ENCODE measurements around the gene CACNA1E.
"Not testable (repeated sequence)": the region's sequence is repeated elsewhere in the genome, so short reads cannot be mapped to it uniquely, and the experiment has no call there.

Gene CACNA1E

DNA sequence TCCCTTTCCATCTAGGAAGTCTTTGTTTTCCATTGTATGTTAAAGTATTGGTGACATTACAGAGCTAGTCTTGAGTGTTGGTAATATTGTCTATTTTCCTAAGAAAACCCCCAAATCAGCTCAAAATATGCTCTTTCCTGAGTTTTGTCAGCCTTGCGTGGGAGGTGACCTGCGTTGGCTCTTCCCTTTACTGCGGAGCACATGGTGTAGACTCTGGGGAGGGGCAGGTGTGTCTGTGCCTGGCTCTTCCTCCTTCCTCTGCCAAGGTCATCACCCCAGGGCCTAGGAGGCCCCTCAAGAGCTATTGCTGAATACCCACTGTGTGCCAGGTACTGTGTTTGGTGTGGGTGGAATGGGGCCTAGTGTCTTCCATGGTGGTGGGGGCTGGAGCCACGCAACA lies 33.4 kb downstream of the CACNA1E start:
- DNase-seq (ENCODE audit: low read depth in 2 of 2, low spot score in 1 of 2), result no peak

DNA sequence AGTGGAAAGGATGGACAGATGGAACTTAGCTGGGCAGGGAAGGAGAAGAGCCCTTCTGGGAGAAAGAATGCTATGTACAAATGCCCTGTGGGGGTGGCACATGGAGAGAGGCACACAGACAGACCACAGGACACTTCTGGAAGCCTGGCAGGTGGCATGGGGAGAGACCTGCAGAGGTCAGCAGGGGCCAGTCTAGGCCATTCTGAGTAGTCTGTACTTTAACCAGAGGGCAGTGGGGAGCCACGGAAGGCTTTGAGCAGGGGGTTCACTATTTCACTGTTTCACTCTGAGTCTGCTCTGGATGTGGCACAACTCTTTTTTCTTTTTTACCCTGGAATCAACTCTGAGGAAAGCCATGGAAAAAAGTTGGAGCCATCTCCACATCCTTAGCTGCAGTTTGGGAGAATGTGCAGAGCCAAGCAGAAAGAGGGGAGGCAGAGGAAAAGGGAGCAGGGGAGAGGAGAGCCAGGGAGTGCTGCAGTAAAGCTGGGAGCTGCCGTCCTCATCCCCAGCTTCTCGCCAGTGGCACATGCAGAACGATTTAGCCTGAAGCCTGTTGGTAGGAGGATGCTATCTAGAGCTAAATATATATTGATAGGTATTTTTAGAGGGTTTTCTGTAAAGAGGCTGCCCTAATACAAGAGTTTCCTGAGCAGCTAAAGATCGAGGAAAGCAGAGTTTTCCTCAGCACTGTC lies 34.0 kb downstream of the CACNA1E start:
- no peak for DNase-seq (ENCODE audit: low read depth in 2 of 2, low spot score in 1 of 2)

DNA sequence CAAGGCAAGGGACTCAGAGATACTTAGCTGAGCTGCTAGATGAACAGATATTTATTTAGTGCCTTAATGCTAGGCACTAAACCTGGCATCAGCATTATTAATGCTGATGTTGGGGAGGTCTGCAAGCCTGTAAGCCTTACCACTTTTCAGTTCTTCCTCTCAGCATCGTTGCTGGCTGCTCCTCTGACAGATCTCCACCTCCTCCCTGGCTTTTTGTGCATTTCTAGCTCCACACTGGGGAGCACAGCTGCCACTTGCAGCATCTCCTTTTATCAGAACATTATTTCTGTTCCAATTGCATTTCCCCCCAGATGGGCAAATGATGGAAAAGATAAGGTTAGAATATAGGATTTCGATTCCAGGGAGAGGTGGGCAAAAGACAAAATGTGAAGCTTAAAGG lies 34.8 kb downstream of the CACNA1E start:
- no peak for DNase-seq (ENCODE audit: low read depth in 2 of 2, low spot score in 1 of 2)

DNA sequence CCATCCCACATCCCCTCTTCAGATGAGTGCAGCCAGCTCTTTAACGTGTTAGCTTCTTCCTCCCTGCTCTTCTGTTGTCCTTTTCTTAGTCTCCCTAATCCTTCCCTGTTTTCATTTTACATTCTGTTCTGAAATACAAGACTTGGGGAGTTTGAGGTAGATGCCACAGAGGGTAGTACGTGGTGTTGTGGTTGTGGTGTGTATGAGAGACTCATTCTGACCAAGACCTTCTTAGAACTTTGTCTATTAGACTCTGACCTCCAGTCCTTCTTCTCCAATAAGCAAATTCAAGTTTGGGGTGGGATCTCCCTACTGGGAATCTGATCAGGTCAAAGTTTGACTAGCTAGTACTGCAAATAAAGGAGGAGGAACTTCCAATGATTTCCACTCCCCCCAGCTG lies 39.5 kb downstream of the CACNA1E start:
- no peak for DNase-seq (ENCODE audit: low read depth in 2 of 2, low spot score in 1 of 2)

DNA sequence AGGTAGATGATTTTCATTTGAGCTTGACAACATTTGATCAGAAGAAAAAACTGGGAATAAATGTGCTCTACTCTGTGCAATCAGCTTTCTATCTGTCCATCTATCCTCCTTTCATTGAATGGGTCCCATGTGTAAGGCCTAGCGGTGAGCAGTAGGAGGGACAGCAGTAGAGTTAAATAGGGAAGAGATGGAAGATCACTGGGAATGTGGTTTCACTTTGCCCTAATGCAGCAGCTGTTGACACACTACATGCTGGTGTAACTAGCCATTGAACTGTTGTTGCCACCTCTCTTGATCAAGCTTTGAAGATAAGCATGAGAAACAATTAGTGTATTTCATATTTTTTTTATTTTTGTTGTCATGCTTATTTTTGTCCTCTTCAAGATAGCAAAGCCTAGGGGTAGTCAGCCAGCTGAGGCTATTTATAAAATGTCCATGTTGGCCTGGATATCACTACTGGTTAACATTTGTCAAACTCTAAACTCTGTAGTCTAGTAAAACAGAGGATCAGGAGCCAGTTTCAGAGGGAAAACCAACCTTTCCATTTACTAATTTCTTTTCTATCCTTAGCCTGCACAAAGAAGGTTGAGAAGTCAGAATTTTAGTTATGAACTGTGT lies 41.9 kb downstream of the CACNA1E start:
- no peak for DNase-seq (ENCODE audit: low read depth in 2 of 2, low spot score in 1 of 2)

DNA sequence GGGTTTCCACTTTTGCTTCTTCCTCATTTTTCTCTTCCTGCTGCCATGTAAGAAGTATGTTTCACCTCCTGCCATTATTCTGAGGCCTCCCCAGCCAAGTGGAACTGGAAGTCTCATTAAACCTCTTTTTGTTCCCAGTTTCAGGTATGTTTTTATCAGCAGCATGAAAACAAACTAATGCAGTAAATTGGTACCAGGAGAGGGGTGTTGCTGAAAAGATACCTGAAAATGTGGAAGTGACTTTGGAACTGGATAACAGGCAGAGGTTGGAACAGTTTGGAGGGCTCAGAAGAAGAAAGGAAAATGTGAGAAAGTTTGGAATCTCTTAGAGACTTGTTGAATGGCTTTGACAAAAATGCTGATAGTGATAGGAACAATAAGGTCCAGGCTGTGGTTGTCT lies 44.9 kb downstream of the CACNA1E start:
- DNase-seq (ENCODE audit: low read depth in 2 of 2, low spot score in 1 of 2), result not testable (repeated sequence)

DNA sequence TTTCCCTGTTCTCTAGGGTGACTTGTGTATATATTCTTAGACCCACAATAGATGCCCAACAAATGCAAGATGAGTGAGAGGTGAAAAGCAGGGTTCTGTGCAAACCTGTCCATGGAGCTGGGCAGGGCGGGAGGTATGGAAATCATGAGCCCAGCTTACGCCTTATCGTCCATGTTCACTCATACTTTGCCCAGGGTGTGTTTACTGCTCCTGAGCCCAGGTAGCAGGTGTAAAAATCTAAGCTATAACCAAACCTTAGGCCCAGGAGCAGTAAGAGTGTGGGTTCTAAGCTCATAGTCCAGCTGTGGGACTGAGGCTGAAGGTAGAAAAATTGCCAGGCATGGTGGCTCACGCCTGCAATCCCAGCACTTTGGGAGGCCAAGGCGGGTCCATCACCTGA lies 48.1 kb downstream of the CACNA1E start:
- no peak for DNase-seq (ENCODE audit: low read depth in 2 of 2, low spot score in 1 of 2)

DNA sequence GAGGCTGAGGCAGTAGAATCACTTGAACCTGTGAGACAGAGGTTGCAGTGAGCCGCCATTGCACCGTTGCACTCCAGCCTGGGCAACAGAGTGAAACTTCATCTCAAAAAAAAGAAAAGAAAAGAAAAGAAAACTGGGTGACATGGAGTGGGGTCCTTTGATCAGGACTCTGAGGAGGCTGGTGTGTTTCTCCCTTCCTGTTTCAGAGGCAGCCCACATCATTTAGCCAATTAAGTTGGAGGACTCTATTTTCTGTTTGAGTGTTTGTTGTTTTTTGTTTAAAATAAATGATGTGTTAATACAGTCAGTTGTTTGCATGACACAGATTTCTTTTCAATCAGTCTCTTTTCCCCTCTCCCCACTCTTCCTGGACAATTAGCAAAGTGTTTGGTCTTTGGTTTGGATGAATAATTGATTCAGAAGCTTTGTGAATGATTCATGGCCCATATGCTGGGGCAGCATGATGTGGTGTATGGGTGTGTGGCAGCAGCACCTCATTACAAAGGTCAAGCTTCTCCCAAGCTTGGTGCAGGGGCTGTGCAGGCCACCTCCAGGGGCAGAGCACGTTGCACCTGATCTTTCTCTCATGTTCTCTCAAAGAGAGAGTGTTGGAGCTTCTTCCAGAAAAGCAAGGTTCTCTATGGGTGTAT lies 48.8 kb downstream of the CACNA1E start:
- DNase-seq (ENCODE audit: low read depth in 2 of 2, low spot score in 1 of 2), result no peak

DNA sequence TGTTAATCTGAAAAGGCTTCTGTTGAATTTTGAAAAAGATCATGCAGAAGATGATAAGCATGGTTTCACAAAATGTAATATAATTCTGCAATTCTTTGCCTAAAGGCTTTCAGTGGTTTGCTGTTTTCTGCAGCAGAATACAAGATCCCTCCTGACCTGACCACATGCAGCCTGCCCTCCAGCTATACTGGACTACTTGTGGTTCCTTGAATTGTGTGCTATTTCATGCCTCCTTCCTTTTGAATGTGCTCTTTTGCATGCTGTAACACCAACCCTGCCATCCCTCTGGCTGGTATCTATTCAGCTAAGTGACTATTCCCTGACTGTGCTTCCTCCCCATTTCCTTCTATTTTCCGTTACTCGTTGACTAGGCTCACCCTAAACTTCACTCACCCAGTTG lies 55.5 kb downstream of the CACNA1E start:
- no peak for DNase-seq (ENCODE audit: low read depth in 2 of 2, low spot score in 1 of 2)

DNA sequence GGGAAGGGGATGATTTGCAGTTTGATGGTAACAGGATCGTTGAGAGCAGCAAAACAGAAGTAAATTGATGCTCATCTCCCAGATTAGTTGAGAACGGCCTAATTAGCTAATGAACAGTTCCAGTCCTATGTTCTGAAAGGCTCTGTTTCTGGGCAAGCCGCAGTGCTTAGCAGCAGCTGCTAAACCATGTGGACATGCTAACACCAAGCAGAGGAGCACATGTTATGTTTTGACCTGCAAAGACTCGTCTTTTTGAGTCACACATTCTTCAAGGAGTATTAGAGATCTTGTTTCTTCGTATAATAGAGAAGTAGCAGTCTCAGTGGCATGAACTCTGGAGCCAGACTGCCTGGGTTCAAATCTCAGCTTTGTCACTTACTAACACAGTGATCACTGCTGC lies 58.1 kb downstream of the CACNA1E start:
- no peak for DNase-seq (ENCODE audit: low read depth in 2 of 2, low spot score in 1 of 2)

DNA sequence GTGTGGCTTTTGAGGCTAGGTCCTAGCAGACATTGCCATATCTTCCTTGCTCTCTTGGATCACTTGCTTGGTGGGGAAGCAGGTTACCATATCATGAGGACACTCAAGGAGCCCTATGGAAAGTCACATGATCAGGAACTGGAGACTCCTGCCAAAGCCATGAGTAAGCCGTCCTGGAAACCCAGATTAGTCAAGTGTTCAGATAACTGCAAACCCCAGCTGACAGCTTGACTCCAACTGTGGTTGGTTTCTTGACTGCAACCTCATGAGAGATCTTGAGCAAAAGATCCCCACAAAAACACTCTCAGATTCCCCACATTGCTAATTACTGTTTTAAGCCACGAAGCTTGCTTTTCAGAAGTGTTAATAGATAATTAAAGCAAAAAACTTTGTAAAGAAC lies 58.6 kb downstream of the CACNA1E start:
- DNase-seq (ENCODE audit: low read depth in 2 of 2, low spot score in 1 of 2), result no peak

DNA sequence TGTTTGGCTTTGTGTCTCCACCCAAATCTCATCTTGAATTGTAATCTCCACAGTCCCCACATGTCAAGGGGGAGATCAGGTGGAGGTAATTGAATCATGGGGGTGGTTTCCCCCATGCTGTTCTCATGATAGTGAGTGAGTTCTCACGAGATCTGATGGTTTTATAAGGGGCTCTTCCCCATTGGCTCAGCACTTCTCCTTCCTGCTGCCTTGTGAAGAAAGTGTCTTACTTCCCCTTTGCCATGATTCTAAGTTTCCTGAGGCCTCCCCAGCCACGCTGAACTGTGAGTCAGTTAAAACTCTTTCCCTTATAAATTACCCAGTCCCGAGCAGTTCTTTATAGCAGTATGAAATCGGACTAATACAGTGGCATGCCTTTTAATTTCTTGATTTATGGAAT lies 59.1 kb downstream of the CACNA1E start:
- not testable (repeated sequence) for DNase-seq (ENCODE audit: low read depth in 2 of 2, low spot score in 1 of 2)

DNA sequence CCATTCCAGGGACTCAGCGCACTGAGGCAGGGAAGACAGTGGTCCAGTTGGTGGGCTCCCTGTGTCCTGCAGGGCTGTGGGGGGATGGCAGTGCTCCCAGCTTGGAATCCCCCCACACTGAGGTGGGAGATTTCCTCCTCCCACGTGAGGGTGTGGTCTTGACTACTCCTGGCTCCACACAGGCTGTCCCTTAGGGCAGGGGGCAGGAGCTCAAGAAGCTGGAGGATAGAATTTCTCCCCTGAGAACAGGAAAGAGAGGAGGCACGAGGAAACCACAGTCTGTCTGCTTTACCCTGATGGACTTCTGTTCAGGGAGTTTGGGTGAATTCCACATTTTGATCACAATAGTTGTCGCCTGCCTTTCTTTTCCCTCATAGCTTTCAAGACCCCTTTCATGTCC lies 62.1 kb downstream of the CACNA1E start:
- DNase-seq (ENCODE audit: low read depth in 2 of 2, low spot score in 1 of 2), result no peak

DNA sequence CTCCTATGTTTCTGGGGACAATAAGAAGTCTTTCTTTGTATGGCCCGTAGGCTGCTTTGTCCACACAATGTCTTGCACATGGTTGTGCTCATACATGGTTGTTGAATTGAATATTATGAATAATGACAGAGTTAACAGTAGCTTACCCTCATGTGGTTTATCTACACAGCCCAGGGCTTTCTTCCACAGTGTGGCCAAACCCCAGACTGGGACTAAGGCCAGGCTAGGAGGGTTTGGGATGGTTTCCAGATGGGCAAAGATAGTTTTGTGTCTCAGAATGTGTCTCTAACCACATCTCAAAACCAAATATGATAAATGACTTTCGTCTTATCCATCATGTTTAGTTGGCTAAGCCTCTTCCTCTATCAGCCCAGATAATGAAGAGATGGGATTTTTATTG lies 65.2 kb downstream of the CACNA1E start:
- no peak for DNase-seq (ENCODE audit: low read depth in 2 of 2, low spot score in 1 of 2)

DNA sequence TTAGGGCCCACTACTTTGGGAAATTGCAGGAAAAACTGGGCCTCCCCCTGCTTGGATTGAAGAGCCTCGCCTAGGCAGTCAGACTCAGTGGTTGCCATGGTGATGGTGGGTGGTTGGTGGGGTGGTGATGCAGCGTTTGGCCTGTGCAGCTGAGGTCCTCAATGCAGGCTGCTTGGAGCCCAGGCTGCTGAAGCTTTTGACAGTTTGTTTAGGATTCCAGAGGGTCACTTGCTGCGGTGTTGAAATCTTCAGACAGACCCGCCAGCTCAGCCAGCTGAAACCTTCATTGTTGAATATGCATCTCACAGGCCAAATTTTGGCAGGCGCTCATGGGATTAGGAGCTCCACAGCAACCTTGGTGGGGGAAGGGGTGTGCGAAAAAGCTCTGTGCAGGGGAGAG lies 67.9 kb downstream of the CACNA1E start:
- DNase-seq (ENCODE audit: low read depth in 2 of 2, low spot score in 1 of 2), result no peak

DNA sequence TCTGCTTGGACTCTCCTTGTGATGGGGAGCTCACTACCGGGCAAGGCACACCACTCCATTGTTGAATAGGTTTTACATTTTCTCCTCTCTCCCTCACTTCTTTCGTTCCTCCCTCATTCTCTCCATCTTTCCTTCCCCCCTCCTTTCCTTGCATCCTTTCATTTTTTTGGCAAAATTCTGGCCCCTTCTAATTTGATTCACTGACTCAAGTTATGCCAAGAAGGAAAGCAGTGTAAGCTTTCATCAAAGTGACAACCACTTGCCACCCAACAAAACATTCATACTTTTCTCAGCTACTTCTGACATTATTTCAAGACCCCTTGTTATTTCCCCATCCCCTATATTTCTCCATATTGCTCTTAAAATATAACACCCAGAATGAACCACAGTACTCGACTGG lies 68.4 kb downstream of the CACNA1E start:
- no peak for DNase-seq (ENCODE audit: low read depth in 2 of 2, low spot score in 1 of 2)

DNA sequence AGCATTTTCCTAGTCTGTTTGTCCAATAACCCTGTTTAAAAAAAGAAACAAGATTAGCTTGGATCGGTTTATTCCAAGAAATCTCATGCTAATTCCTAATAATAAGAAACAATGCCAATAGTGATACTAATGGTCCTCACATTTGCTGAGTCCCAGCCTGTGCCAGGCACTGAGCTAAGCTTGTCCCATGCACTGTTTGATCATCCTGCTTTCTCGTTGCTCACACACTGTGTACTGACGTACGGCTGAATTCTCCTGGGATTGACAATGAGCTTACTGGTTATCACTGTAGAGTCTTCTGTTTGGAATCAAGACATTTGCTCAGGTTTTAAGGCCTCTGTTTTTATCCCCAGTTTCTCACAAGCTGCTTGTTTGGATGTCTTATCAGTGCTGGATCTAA lies 71.1 kb downstream of the CACNA1E start:
- no peak for DNase-seq (ENCODE audit: low read depth in 2 of 2, low spot score in 1 of 2)

DNA sequence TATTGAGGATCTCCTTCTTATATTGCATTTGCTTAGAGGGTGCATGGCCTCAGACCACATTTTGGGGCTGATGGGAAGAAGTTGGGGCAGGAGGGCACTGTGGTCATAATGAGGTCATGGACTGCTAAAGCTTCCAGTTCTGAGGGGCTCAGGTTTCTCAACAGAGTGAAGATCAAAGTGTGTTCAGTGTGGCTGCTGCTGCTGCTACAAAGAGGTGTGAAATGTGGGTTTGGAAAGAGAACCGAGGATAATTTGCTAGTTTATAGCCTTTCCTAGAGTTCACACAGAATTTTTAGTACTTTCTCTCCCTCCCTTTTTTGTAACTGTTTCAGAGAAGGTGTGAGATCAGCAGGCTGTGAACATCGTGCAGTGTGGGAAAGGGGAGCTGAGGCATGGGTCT lies 73.3 kb downstream of the CACNA1E start:
- DNase-seq (ENCODE audit: low read depth in 2 of 2, low spot score in 1 of 2), result no peak

DNA sequence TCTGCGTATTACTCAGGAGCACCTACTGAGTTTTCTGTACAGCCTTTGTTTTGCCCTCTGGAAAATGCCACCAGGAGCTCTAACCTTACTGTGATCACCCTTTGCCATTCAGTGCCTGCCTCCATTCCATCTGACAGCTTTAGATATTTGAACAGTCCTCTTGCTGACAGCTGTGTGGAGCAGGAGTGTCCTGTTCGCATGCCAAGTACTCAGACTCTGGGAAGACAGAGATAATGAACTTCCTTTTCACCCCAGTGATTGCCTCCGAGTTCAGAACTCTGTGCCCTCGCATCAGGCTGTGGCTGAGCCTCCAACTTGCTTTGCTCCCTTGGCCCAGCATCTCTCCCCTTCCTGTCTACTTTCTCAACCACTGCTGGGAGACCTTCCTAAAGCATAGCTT lies 74.0 kb downstream of the CACNA1E start:
- no peak for DNase-seq (ENCODE audit: low read depth in 2 of 2, low spot score in 1 of 2)

DNA sequence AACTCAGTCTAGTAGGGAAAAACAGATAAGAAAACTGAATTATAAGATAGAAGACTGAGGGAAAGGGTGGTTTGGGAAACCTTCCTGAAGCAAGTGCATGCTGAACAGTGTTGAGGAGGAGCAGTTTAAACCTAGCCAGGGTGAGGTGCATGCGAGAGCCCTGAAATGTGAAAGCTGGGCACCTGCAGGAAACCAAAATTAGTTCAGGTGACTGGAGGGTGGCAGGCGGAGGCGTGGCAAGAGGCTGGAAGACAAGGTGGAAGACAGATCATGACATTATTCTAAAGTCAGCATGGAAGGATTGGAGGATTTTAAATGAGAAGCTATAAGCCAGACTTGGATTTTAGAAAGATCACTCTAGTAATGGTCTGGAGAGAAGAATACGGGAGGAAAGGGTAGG lies 75.1 kb downstream of the CACNA1E start:
- DNase-seq (ENCODE audit: low read depth in 2 of 2, low spot score in 1 of 2), result no peak

DNA sequence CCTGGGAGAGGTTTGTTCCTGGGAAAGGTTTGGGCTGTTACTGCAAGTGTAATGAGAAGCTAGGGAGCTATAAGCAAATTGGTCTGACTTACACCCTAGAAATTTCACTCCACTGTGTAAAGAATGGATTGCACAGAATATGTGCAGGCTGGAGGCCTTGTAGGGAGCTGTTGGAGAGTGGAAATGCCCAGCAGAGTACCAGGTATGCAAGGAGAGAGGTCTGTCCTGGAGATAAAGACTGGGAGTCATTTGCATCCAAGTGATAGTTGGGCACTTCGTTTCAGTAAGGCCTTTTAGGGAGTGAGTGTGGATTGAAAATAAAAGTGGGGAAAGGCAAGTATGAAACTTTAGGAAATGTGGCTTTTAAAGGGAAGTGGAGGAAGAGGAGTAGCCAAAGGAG lies 75.8 kb downstream of the CACNA1E start:
- DNase-seq (ENCODE audit: low read depth in 2 of 2, low spot score in 1 of 2), result no peak

DNA sequence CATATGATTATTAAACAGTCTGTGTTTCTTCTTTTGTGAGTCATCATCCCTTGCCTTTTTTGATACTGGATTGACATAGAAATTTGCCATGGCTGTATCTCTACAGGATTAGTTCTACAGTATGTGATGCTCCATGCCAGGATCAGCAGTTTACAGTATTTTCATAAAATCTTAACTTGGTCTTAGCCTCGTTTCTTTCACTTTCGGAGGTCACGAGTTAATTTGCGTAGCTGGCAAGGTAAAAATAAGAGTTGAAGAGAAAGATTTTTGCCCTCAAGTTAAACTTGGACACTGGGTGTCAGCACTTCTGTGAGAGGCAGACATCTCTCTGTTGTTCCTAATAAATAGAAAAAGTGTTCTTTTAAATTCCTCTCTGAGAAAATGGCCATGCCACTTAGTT lies 79.1 kb downstream of the CACNA1E start:
- no peak for DNase-seq (ENCODE audit: low read depth in 2 of 2, low spot score in 1 of 2)

DNA sequence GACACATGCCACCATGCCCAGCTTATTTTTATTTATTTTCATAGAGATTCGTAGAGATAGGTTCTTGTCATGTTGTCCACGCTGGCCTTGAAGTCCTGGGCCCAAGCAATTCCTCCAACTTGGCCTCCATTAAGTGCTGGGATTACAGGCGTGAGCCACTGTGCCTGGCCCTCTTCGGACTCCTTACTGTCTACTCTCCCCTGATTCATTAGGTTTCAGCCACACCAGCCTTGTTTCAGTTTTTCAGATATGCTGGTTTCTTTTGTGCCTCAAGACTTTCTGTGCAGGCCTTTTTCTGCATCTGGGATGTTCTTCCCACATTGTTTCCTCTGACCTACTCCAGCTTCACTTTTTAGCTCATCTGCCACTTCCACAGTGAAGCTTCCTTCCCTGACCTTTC lies 85.4 kb downstream of the CACNA1E start:
- DNase-seq (ENCODE audit: low read depth in 2 of 2, low spot score in 1 of 2), result no peak

Measured in stimulated activated CD8-positive, alpha-beta memory T cell treated with anti-CD3 and anti-CD28 coated beads, Interleukin-4, amount 100 ng/mL, for 1 hour (primary cell).